GM23248 (cell line): ENCODE data around the gene LKAAEAR1.

Experiments used
- EZH2 ChIP-seq: fragments of 200-600 bp; sonication (generic); IDR thresholded peaks from 2 replicates; pipeline ENCODE4 v1.6.1; 2018; ENCODE audit warnings: antibody characterized with exemption, mild to moderate bottlenecking; ENCODE audit not compliant: insufficient read depth, poor library complexity, severe bottlenecking
- EZH2phosphoT487 ChIP-seq: fragments of 200-600 bp; sonication (generic); IDR thresholded peaks from 2 replicates; pipeline ENCODE4 v1.6.1; 2018; ENCODE audit warnings: antibody characterized with exemption, moderate library complexity, mild to moderate bottlenecking, low read depth; ENCODE audit not compliant: insufficient read depth

GRCh38 chr20:64074963-64075362 lies 9.2 kb downstream of the LKAAEAR1 start:
- TF ChIP-seq EZH2phosphoT487 = no peak
- TF ChIP-seq EZH2 = no peak
